ENCODE data around the gene ST8SIA1.

GRCh38 chr12:22360774-22361173 lies 26.3 kb upstream of the ST8SIA1 start:
- TF ChIP-seq CREB1 (IDR thresholded peaks at IDR 0.05) (no peak), CEBPB (IDR thresholded peaks at IDR 0.05; ENCODE audit: low read depth, low read length) (no peak), BACH1 (IDR thresholded peaks at IDR 0.05; ENCODE audit: low read length) (no peak), TBP (IDR thresholded peaks at IDR 0.05; ENCODE audit: low read depth, low read length) (no peak), CHD1 (IDR thresholded peaks at IDR 0.05; ENCODE audit: low read depth, low read length) (no peak), SAP30 (IDR thresholded peaks at IDR 0.05; ENCODE audit: insufficient read depth, insufficient replicate concordance, low read length) (no peak), CTCF (IDR thresholded peaks at IDR 0.05; ENCODE audit: control extremely low read depth in 1 of 3, insufficient read depth in 1 of 3, low read depth in 1 of 3, low read length in 3 of 3) (no peak), POLR2A (IDR thresholded peaks at IDR 0.05; ENCODE audit: control extremely low read depth in 1 of 2, low read depth in 2 of 2, low read length in 2 of 2) (no peak), JUND (IDR thresholded peaks at IDR 0.05; ENCODE audit: low read length) (no peak), SIN3A (conservative IDR thresholded peaks at IDR 0.05 in 1 of 2, IDR thresholded peaks at IDR 0.05 in 1 of 2; ENCODE audit: low read depth in 1 of 2, low read length in 2 of 2) (no peak)
